Endothelial cell of umbilical vein (primary cell): ENCODE measurements around the gene CCDC183. TPM values are rescaled to one million over a fixed set of nuclear protein-coding genes. Genes with fewer than 3 reads are reported as not detected.

Experiments used
- Bru-seq: library from RNA; stranded (reverse); fragments of 400-500 nt; gene quantifications from one replicate; lab custom pipeline; 2021; lab: Mats Ljungman, UMichigan
- BruChase-seq, 2 experiments: library from RNA; stranded (reverse); fragments of 400-500 nt; gene quantifications; one replicate each; lab custom pipeline; 2021; lab: Mats Ljungman, UMichigan
- BruUV-seq: library from RNA; stranded (reverse); fragments of 400-500 nt; replicated peaks from 2 replicates; lab custom pipeline; 2021; lab: Mats Ljungman, UMichigan
- CTCF ChIA-PET: fragments of 300-600, 350-600 bp; sonication (Branson Sonifier 250); formaldehyde crosslinking; loops from one replicate; lab custom pipeline; 2021; ENCODE audit warnings: antibody characterized with exemption, inconsistent platforms; lab: Charles Lee
- POLR2A ChIA-PET: fragments of 300-600, 350-600 bp; sonication (Branson Sonifier 250); formaldehyde crosslinking; loops from one replicate; lab custom pipeline; 2021; ENCODE audit warnings: antibody characterized with exemption, inconsistent platforms; lab: Charles Lee
- DNase-seq: peaks from one replicate; pipeline ENCODE4 v3.0.0-alpha.2; 2011; ENCODE audit warnings: low read depth, low spot score
- FAIRE-seq: peaks from 2 replicates; lab custom pipeline; 2011; peaks lifted over from hg19 to GRCh38; lab: Jason Lieb, UNC
- H2AFZ ChIP-seq: 2 replicates; pipeline ENCODE4 v1.6.0; 2012; ENCODE audit warnings: low read depth, low read length, control low read depth, inconsistent platforms
- H3K27ac ChIP-seq: 2 replicates; pipeline ENCODE4 v1.5.1; 2011; ENCODE audit warnings: low read depth, mild to moderate bottlenecking, control low read depth, low read length, moderate library complexity; ENCODE audit not compliant: insufficient read depth
- H3K27me3 ChIP-seq, 2 experiments: 2 replicates each; pipeline versions ENCODE4 v1.6.0 to v1.6.1; 2011; ENCODE audit warnings: low read length in 2 of 2, mixed read lengths in 1 of 2; ENCODE audit not compliant: control insufficient read depth in 2 of 2, insufficient read depth in 2 of 2
- H3K36me3 ChIP-seq, 2 experiments: 2 replicates in 1 of 2; 3 replicates in 1 of 2; pipeline ENCODE4 v1.5.1; 2011; ENCODE audit warnings: low read length in 2 of 2, mild to moderate bottlenecking in 1 of 2, moderate library complexity in 1 of 2; ENCODE audit not compliant: control insufficient read depth in 2 of 2, insufficient read depth in 2 of 2; ENCODE audit errors: extremely low read depth in 1 of 2
- H3K4me1 ChIP-seq: 3 replicates; pipeline ENCODE4 v1.5.1; 2011; ENCODE audit warnings: mild to moderate bottlenecking, low read length; ENCODE audit not compliant: control insufficient read depth, insufficient read depth; ENCODE audit errors: extremely low read depth
- H3K4me2 ChIP-seq: 2 replicates; pipeline ENCODE4 v1.6.1; 2011; ENCODE audit warnings: low read length, control low read depth, mixed read lengths; ENCODE audit not compliant: insufficient read depth
- H3K4me3 ChIP-seq, 3 experiments: fragments of 200-600 bp in 1 of 3; sonication (generic), shearing (Covaris generic) in 1 of 3; replicated peaks in 1 of 3; 2 replicates each; pipeline ENCODE4 v1.5.1; 2011 to 2016; ENCODE audit warnings: control low read depth in 3 of 3, low read length in 3 of 3, mild to moderate bottlenecking in 2 of 3, inconsistent platforms in 1 of 3, low read depth in 1 of 3, moderate library complexity in 1 of 3; ENCODE audit not compliant: insufficient read depth in 1 of 3
- H3K79me2 ChIP-seq: 2 replicates; pipeline ENCODE4 v1.6.0; 2012; ENCODE audit warnings: low read length, inconsistent platforms; ENCODE audit not compliant: control insufficient read depth, insufficient read depth
- H3K9ac ChIP-seq: replicated peaks from 2 replicates; pipeline ENCODE3; 2011; ENCODE audit warnings: low read length, control low read depth; ENCODE audit not compliant: insufficient read depth; ENCODE audit errors: extremely low read depth
- H3K9me1 ChIP-seq: replicated peaks from 3 replicates; pipeline ENCODE4 v1.6.0; 2011; ENCODE audit warnings: mild to moderate bottlenecking, low read length; ENCODE audit not compliant: control insufficient read depth, insufficient read depth; ENCODE audit errors: extremely low read depth
- H3K9me3 ChIP-seq: replicated peaks from 2 replicates; pipeline ENCODE4 v1.5.1; 2012; ENCODE audit warnings: low read length, inconsistent platforms; ENCODE audit not compliant: control insufficient read depth, insufficient read depth
- H4K20me1 ChIP-seq: replicated peaks from 2 replicates; pipeline ENCODE3; 2011; ENCODE audit warnings: mild to moderate bottlenecking, low read length; ENCODE audit not compliant: control insufficient read depth, insufficient read depth; ENCODE audit errors: extremely low read depth
- CTCF ChIP-seq, 2 donors: IDR thresholded peaks; 1 replicate in 1 of 2; 2 replicates in 1 of 2; pipeline ENCODE4 v1.5.1; 2011; ENCODE audit warnings: low read length in 2 of 2, mild to moderate bottlenecking in 2 of 2, moderate library complexity in 2 of 2, control low read depth in 1 of 2, inconsistent platforms in 1 of 2, low read depth in 1 of 2; ENCODE audit not compliant: insufficient read depth in 1 of 2; ENCODE audit errors: extremely low read depth in 1 of 2
- EZH2 ChIP-seq: IDR thresholded peaks from 2 replicates; pipeline ENCODE4 v1.6.1; 2012; ENCODE audit warnings: borderline replicate concordance, low read depth, mild to moderate bottlenecking, moderate library complexity, low read length, inconsistent platforms; ENCODE audit not compliant: severe bottlenecking
- FOS ChIP-seq: IDR thresholded peaks from 2 replicates; pipeline ENCODE4 v1.6.1; 2011; ENCODE audit warnings: mild to moderate bottlenecking, low read length, moderate library complexity, borderline replicate concordance; ENCODE audit not compliant: insufficient read depth
- GATA2 ChIP-seq: IDR thresholded peaks from 2 replicates; pipeline ENCODE4 v1.7.0; 2011; ENCODE audit warnings: low read depth, mild to moderate bottlenecking, moderate library complexity, mixed read lengths, low read length; ENCODE audit not compliant: insufficient read length, insufficient read depth
- JUN ChIP-seq: IDR thresholded peaks from 2 replicates; pipeline ENCODE4 v1.6.1; 2011; ENCODE audit warnings: borderline replicate concordance, low read depth; ENCODE audit not compliant: insufficient read length, insufficient read depth
- MYC ChIP-seq: IDR thresholded peaks from one replicate; pipeline ENCODE4 v1.6.1; 2011; ENCODE audit warnings: mild to moderate bottlenecking, low read depth, low read length
- POLR2A ChIP-seq: IDR thresholded peaks from 2 replicates; pipeline ENCODE4 v1.6.1; 2012; ENCODE audit warnings: low read depth, mild to moderate bottlenecking, control low read depth, low read length
- POLR2AphosphoS5 ChIP-seq: IDR thresholded peaks from 2 replicates; pipeline ENCODE4 v1.6.1; 2012; ENCODE audit warnings: low read depth, mild to moderate bottlenecking, control low read depth, low read length, moderate library complexity; ENCODE audit not compliant: insufficient read depth
- dilution Hi-C: fragments of 300-500 bp; cut with MboI; formaldehyde crosslinking; loops from one replicate; pipeline ENCODE4 v1.15.0; 2019; ENCODE audit warnings: low sequenced_read_pairs; ENCODE audit not compliant: extremely low pct_ligation_motif_present
- intact Hi-C: fragments of 100-400 bp; cut with micrococcal nuclease; formaldehyde crosslinking; loops from one replicate; pipeline ENCODE4 v1.10.0; 2022
- long read RNA-seq: library from polyadenylated mRNA; stranded (forward); transcript quantifications from one replicate; pipeline ENCODE4 v2.0.0, GENCODE V29; 2021
- polyA minus RNA-seq, 3 experiments: library from RNA; depleted of rRNA, polyadenylated mRNA; stranded (reverse); fragments of >200 nt; gene quantifications; 1 replicate in 1 of 3; 2 replicates in 2 of 3; pipeline ENCODE4 v1.2.3, GENCODE V29; 2011
- polyA plus RNA-seq, 4 experiments: library from polyadenylated mRNA; depleted of rRNA in 3 of 4; stranded (reverse) in 3 of 4; unstranded in 1 of 4; fragments of >200 nt; gene quantifications; 2 replicates each; pipeline versions ENCODE4 v1.2.1 to v1.2.3, GENCODE V29; 2011 to 2012; ENCODE audit warnings: missing spikeins in 1 of 4
- total RNA-seq: library from RNA; stranded (reverse); gene quantifications from 2 replicates; pipeline ENCODE4 v1.2.3, GENCODE V29; 2021
- TF ChIP-seq, protein P1 (sequence below): IDR thresholded peaks from 2 replicates; pipeline ENCODE4 v1.6.1; 2011; ENCODE audit not compliant: insufficient read depth, insufficient read length

CCDC183 gene
- total RNA-seq: 0.37 TPM in 1 of 2 replicates, not detected in the other
- 0.50 and 0.60 TPM in 2 replicates for polyA plus RNA-seq
- 0.05 and 0.39 TPM in 2 replicates for polyA plus RNA-seq (2011; cell fraction: cytosol; rRNA removed)
- 3.1 and 4.1 TPM in 2 replicates for polyA plus RNA-seq (2011; cell fraction: nucleus; rRNA removed)
- 0.48 and 0.53 TPM in 2 replicates for polyA plus RNA-seq (2012)
- 0.27 TPM in 1 of 2 replicates, not detected in the other for polyA minus RNA-seq
- polyA minus RNA-seq (2011; cell fraction: cytosol; rRNA and poly(A)+ RNA removed): not detected
- not detected in 2 replicates for polyA minus RNA-seq (2011; cell fraction: nucleus; rRNA and poly(A)+ RNA removed)
- percentile 29 among the genes with signal in this experiment for Bru-seq, nascent RNA
- BruChase-seq, experiment 1, labeled RNA remaining after a 6-hour chase: percentile 45 among the genes with signal in this experiment
- percentile 33 among the genes with signal in this experiment for BruChase-seq, experiment 2, labeled RNA remaining after a 2-hour chase
- long read RNA-seq: 0 reads

DNA sequence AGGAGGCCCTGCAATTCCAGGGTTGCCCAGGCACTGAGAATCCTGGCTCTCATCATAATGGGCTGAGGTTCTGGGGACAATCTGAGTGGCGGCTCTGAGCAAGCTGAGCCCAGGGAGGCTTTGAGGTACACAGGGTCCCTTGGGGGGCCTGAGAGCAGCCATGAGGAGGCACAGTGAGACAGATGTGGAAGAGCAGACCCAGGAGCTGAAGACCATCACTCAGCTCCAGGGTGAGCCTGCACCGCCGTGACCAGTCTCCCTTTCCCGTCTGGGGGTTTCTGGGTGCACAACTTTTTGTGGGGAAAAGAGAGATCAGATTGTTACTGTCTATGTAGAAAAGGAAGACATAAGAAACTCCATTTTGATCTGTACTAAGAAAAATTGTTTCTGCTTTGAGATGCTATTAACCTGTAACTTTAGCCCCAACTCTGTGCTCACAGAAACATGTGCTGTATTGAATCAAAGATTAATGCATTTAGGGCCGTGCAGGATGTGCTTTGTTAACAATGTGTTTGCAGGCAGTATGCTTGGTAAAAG is at the start of gene CCDC183:
TSS of gene CCDC183 (plus strand) at position 101 of the 537 bp plus-strand sequence. CDS start at position 161, 60 bp downstream.
- Histone ChIP-seq H3K4me1 (peaks cover 3% of the 10 kb centered on the region), H3K4me3 (no peak within 1 kb of the TSS), H3K36me3 (peaks cover 0 to 2% of the 10 kb centered on the region in 2 experiments), H3K9ac (no peak within 1 kb of the TSS), H3K27ac (no peak within 1 kb of the TSS), H3K4me2 (no peak within 1 kb of the TSS), H2AFZ (no peak within 1 kb of the TSS), H3K79me2 (peaks cover 1% of the 10 kb centered on the region), H3K9me3 (no peaks in the 10 kb centered on the region), H3K27me3 (peaks cover 26 to 27% of the 10 kb centered on the region in 2 experiments), H4K20me1 (no peaks in the 10 kb centered on the region), H3K9me1 (no peaks in the 10 kb centered on the region)
- intact Hi-C loops (no loop called here), dilution Hi-C loops (no loop called here)
- TF ChIP-seq POLR2AphosphoS5 (no peak), POLR2A (no peak), CTCF (IDR thresholded peaks at IDR 0.05; ENCODE audit: extremely low read depth in 1 of 2, insufficient read depth in 1 of 2, low read depth in 1 of 2, low read length in 2 of 2) (no peak), FOS (no peak), GATA2 (no peak), JUN (no peak), EZH2 (no peak), MYC (no peak)
- TF ChIP-seq, protein P1, sequence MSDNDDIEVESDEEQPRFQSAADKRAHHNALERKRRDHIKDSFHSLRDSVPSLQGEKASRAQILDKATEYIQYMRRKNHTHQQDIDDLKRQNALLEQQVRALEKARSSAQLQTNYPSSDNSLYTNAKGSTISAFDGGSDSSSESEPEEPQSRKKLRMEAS: no peak
- POLR2A ChIA-PET: no interaction called here
- DNase-seq (no peak), FAIRE-seq (no peak)
- CTCF ChIA-PET: interaction anchor here (1.3 kb wide), 1 partner anchor 233 kb away, joined by 3 read pairs; no protein-coding TSS in a partner anchor
- no TSS peak for BruUV-seq
